ENCODE results near the gene SLC10A3. TPM values are rescaled to one million over a fixed set of nuclear protein-coding genes. Genes with fewer than 3 reads are reported as not detected.

Gene SLC10A3
- total RNA-seq, 2 experiments from 2014 or later, result 13.2 to 14.1 TPM

GRCh38 chrX:154470434-154470833 lies 20.0 kb downstream of the SLC10A3 start:
- DNase-seq (no peak), ATAC-seq (no peak)
- no peaks in the 10 kb centered on the region for H3K27me3 Mint-ChIP-seq
- no peaks in the 10 kb centered on the region for H3K9me3 Mint-ChIP-seq
- H3K4me1 Mint-ChIP-seq (ENCODE audit: low read depth), result peaks cover 1% of the 10 kb centered on the region
- intact Hi-C loops (cut with micrococcal nuclease), result no loop called here
- TF ChIP-seq CTCF (IDR thresholded peaks at IDR 0.05), result no peak
- H3K36me3 Mint-ChIP-seq (ENCODE audit: low read depth), result peaks cover 2% of the 10 kb centered on the region
- H3K4me3 Mint-ChIP-seq, result no peak overlapping the region
- CTCF ChIA-PET, result no interaction called here
- H3K27ac Mint-ChIP-seq, result no peak overlapping the region
- POLR2A ChIA-PET, result no interaction called here

GRCh38 chrX:154469880-154470279 lies 20.5 kb downstream of the SLC10A3 start:
- ChIA-PET CTCF (no interaction called here), POLR2A (no interaction called here)
- Mint-ChIP-seq H3K4me1 (ENCODE audit: low read depth) (no peaks in the 10 kb centered on the region), H3K4me3 (no peak overlapping the region), H3K9me3 (no peaks in the 10 kb centered on the region), H3K27ac (no peak overlapping the region), H3K27me3 (no peaks in the 10 kb centered on the region), H3K36me3 (ENCODE audit: low read depth) (peaks cover 2% of the 10 kb centered on the region)
- no peak for TF ChIP-seq CTCF (IDR thresholded peaks at IDR 0.05)
- ATAC-seq (no peak), DNase-seq (no peak)
- intact Hi-C loops (cut with micrococcal nuclease), result no loop called here

GRCh38 chrX:154469114-154469513 lies 21.3 kb downstream of the SLC10A3 start:
- Mint-ChIP-seq H3K4me1 (ENCODE audit: low read depth) (no peaks in the 10 kb centered on the region), H3K27ac (no peak overlapping the region), H3K36me3 (ENCODE audit: low read depth) (peaks cover 2% of the 10 kb centered on the region), H3K27me3 (no peaks in the 10 kb centered on the region), H3K9me3 (no peaks in the 10 kb centered on the region), H3K4me3 (no peak overlapping the region)
- ChIA-PET CTCF (no interaction called here), POLR2A (no interaction called here)
- no peak for TF ChIP-seq CTCF (IDR thresholded peaks at IDR 0.05)
- intact Hi-C loops (cut with micrococcal nuclease), result no loop called here
- ATAC-seq (no peak), DNase-seq (no peak)

- no peak for DNase-seq
- H3K27ac Mint-ChIP-seq, result no peak overlapping the region
- intact Hi-C loops (cut with micrococcal nuclease), result no loop called here
- ChIA-PET POLR2A (interaction anchor here (0.8 kb wide), 1 partner anchor 85 kb away, joined by 3 read pairs; no protein-coding TSS in a partner anchor), CTCF (no interaction called here)
- no peaks in the 10 kb centered on the region for H3K27me3 Mint-ChIP-seq
- no peak for TF ChIP-seq CTCF (IDR thresholded peaks at IDR 0.05)
- no peak overlapping the region for H3K4me3 Mint-ChIP-seq
- no peak for ATAC-seq
- H3K9me3 Mint-ChIP-seq, result no peaks in the 10 kb centered on the region
- H3K4me1 Mint-ChIP-seq (ENCODE audit: low read depth), result no peaks in the 10 kb centered on the region
- peaks cover 2% of the 10 kb centered on the region for H3K36me3 Mint-ChIP-seq (ENCODE audit: low read depth)
These were observed 22.2 kb downstream of the SLC10A3 start for GRCh38 chrX:154468217-154468616.

GRCh38 chrX:154467556-154467955 lies 22.9 kb downstream of the SLC10A3 start:
- no peak for TF ChIP-seq CTCF (IDR thresholded peaks at IDR 0.05)
- ChIA-PET CTCF (no interaction called here), POLR2A (interaction anchor here (0.9 kb wide), 1 partner anchor 22 kb away, joined by 3 read pairs; no protein-coding TSS in a partner anchor)
- no peak overlapping the region for H3K27ac Mint-ChIP-seq
- no peak overlapping the region for H3K4me3 Mint-ChIP-seq
- no peak for ATAC-seq
- H3K9me3 Mint-ChIP-seq, result no peaks in the 10 kb centered on the region
- no peaks in the 10 kb centered on the region for H3K36me3 Mint-ChIP-seq (ENCODE audit: low read depth)
- no peaks in the 10 kb centered on the region for H3K27me3 Mint-ChIP-seq
- no peaks in the 10 kb centered on the region for H3K4me1 Mint-ChIP-seq (ENCODE audit: low read depth)
- intact Hi-C loops (cut with micrococcal nuclease), result no loop called here
- DNase-seq, result no peak

Data from activated CD8-positive, alpha-beta T cell treated with anti-CD3 and anti-CD28 coated beads for 36 hours (primary cell).